HG03280 (cell line): Measurements from ENCODE around the gene ETFA.
"Not testable (repeated sequence)": the region's sequence is repeated elsewhere in the genome, so short reads cannot be mapped to it uniquely, and the experiment has no call there.

Source experiments
- ATAC-seq: cut with Tn5 transposase; IDR thresholded peaks from one replicate; pipeline ENCODE4 v1.9.1; 2021; ENCODE audit warnings: mild to moderate bottlenecking, moderate library complexity; ENCODE audit not compliant: unreplicated experiment

Gene ETFA

GRCh38 chr15:76285241-76285825 lies 25.9 kb downstream of the ETFA start:
- no peak for ATAC-seq

GRCh38 chr15:76282465-76282864 lies 28.8 kb downstream of the ETFA start:
- ATAC-seq: no peak

GRCh38 chr15:76278651-76279050 lies 32.6 kb downstream of the ETFA start:
- ATAC-seq: no peak

- ATAC-seq: no peak
These were observed 36.4 kb downstream of the ETFA start for GRCh38 chr15:76274821-76275220.

DNA sequence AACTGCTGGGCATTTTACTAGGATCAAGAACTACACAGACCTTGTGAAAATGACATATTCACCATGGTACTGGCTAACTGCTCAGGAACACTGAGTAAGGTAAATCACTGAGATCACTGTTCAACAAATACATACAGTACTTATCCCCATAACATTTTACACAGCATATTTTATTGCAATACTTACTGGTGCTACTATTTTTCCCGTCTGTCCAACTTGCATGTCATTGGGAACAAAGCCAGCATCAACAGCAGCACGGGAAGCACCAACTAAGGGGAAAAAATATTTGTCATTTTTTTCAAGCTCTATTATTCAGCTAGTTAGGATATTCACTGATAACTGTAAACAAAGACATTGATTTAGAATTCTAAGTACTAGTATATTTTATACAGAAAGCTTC lies 37.0 kb downstream of the ETFA start:
- no peak for ATAC-seq

DNA sequence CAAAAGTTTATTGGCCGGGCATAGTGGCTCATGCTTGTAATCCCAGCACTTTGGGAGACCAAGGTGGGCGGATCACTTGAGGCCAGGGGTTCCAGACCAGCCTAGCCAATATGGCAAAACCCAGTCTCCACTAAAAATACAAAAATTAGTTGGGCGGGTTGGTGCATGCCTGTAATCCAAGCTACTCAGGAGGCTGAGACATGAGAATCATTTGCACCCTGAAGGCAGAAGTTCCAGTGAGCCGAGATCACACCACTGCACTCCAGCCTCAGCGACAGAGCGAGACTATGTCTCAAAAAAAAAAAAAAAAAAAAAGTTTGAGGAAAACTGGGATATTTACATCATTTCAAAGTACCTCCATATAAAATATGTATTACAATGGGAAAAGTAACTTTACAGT lies 40.4 kb downstream of the ETFA start:
- no peak for ATAC-seq

DNA sequence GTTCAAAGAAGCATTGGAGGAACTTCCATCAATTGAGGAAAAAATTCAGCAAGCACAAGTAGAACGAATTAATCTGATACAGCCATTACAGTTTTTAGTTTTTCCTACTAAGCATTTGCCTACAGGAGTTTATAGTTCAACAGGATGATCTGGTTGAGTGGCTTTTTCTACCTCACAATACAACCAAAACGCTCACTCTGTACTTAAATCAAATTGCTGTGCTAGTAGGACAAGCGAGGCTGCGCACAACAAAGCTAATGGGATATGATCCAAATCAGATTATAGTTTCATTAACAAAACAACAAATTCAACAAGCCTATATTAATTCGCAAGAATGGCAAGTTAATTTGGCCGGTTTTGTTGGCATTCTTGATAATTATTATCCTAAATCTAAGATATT lies 44.2 kb downstream of the ETFA start:
- ATAC-seq: no peak

DNA sequence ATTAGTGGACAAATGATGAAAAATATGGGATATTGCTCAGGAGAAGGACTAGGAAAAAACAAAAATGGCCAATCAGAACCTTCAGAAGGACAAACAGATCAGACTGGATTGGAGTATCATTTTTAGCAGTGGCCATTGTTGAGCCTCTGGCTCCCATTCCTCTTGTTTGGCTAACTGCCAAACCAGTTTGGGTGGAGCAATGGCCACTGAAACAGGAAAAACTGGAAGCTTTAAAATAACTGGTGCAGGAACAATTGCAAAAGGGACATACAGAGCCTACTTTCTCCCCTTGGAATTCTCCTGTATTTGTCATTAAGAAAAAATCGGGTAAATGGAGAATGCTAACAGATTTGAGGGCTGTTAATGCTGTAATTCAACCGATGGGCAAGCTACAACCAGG lies 45.5 kb downstream of the ETFA start:
- ATAC-seq: not testable (repeated sequence)

DNA sequence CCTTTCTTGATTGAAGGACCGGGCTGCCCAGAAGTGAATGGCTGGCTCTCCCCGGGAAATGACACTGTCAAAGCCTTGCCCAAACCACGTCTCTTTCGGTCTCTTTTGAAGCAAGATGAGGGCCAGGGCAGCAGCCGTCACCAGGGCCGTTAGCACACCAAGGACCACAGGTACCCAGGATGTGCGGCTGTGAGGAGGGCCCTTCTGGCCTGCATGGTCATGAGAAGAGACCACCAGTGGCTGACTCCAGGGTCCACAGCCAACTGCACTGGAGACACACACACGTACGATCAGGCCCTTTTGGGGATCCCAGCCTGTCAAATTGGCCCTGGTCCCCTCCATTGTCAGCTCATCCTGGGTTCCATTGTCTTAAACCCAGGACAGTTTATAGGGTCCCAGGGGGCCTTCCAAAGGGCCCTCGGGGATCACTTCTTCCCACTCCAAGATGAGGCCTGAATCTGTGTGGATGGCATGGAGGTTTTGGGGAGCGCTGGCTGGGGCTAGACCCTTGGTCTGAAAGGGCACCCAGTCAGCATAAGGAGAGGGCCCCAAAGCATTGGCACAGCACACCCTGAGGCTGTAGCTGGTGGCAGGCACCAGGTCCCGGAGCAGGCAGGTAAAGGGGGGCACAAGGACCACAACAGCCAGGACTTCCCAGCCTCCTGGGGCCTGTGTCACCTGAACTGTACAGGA lies 50.9 kb downstream of the ETFA start:
- ATAC-seq: no peak

GRCh38 chr15:76259392-76259791 lies 51.9 kb downstream of the ETFA start:
- ATAC-seq: no peak

- no peak for ATAC-seq
These were observed 52.8 kb downstream of the ETFA start for GRCh38 chr15:76258460-76258859.

- no peak for ATAC-seq
These were observed 57.4 kb downstream of the ETFA start for GRCh38 chr15:76253691-76254473.

DNA sequence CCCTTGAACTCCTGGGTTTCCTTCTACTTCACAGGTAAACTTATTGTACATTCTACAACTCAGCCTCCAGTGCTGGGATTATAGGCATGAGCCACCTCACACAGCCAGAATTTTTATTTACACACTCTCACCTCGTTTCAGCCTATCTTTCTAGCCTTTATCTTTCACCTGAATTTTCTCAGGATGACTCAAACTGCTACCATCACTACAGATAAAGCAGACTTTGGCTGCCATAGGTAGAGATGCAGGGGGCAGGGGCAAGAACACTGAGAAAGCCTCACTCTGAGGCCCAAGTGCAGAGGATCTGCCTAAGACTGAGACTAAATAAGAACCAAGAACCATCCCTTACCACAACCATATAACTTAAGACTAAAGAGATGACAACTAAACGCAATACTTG lies 59.0 kb downstream of the ETFA start:
- ATAC-seq: no peak

- ATAC-seq: no peak
These were observed 59.6 kb downstream of the ETFA start for GRCh38 chr15:76251717-76252116.

GRCh38 chr15:76245072-76245610 lies 66.1 kb downstream of the ETFA start:
- ATAC-seq: no peak

GRCh38 chr15:76239786-76240185 lies 71.5 kb downstream of the ETFA start:
- ATAC-seq: no peak

GRCh38 chr15:76236350-76236749 lies 74.9 kb downstream of the ETFA start:
- ATAC-seq: no peak

- ATAC-seq: no peak
These were observed 76.0 kb downstream of the ETFA start for GRCh38 chr15:76235186-76235826.

GRCh38 chr15:76234337-76234889 lies 76.9 kb downstream of the ETFA start:
- no peak for ATAC-seq

DNA sequence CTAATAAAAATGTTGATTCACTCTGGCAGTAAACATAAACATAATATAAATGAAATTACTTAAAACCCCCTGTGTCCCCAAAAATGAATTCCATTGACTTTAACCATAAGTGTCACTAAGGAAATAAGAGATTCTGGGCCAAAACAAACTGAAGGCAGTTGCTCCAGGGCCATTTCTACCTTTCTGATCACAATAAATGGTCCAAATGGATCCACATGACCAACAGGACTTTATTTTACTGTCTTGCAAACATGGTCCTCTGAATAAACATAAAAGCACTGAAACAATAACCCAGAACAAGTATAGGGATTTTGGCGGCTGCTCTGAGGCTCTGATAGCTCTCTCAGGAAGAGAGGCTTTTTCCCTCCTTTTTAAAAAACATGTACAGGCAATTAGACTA lies 77.3 kb downstream of the ETFA start:
- no peak for ATAC-seq

GRCh38 chr15:76229266-76229665 lies 82.0 kb downstream of the ETFA start:
- ATAC-seq: no peak
